H9 (cell line): ENCODE data around the gene GET4. TPM values are rescaled to one million over a fixed set of nuclear protein-coding genes. Genes with fewer than 3 reads are reported as not detected.

Experiments
- DNase-seq: peaks from one replicate; pipeline ENCODE4 v3.0.0-alpha.2; 2017
- H2AFZ ChIP-seq: one replicate; pipeline ENCODE4 v1.6.1; 2013; ENCODE audit warnings: mild to moderate bottlenecking, low read length, control low read depth, moderate library complexity
- H2AK5ac ChIP-seq: 2 replicates; pipeline ENCODE4 v1.6.1; 2013; ENCODE audit warnings: low read length, control low read depth, mixed read lengths; ENCODE audit not compliant: insufficient read length
- H2BK120ac ChIP-seq: one replicate; pipeline ENCODE4 v1.6.1; 2013; ENCODE audit warnings: low read depth, mild to moderate bottlenecking, low read length, control low read depth, inconsistent platforms; ENCODE audit not compliant: poor library complexity, severe bottlenecking
- H2BK12ac ChIP-seq: 2 replicates; pipeline ENCODE4 v1.6.1; 2013; ENCODE audit warnings: low read length, control low read depth, mixed read lengths, low read depth; ENCODE audit not compliant: insufficient read length
- H2BK15ac ChIP-seq: 2 replicates; pipeline ENCODE4 v1.6.1; 2013; ENCODE audit warnings: low read depth, low read length, control low read depth
- H2BK20ac ChIP-seq: one replicate; pipeline ENCODE4 v1.6.1; 2013; ENCODE audit warnings: low read depth, mild to moderate bottlenecking, low read length, control low read depth, inconsistent platforms; ENCODE audit not compliant: poor library complexity, severe bottlenecking
- H2BK5ac ChIP-seq: 2 replicates; pipeline ENCODE4 v1.6.1; 2013; ENCODE audit warnings: low read length, control low read depth, mixed read lengths; ENCODE audit not compliant: insufficient read length
- H3K14ac ChIP-seq: 2 replicates; pipeline ENCODE4 v1.6.1; 2013; ENCODE audit warnings: low read length, control low read depth; ENCODE audit not compliant: insufficient read depth
- H3K18ac ChIP-seq: 2 replicates; pipeline ENCODE4 v1.6.1; 2013; ENCODE audit warnings: low read depth, mild to moderate bottlenecking, mixed read lengths, low read length, control low read depth; ENCODE audit not compliant: insufficient read length
- H3K23ac ChIP-seq: 2 replicates; pipeline ENCODE4 v1.6.1; 2013; ENCODE audit warnings: low read length, control low read depth, mixed read lengths, low read depth; ENCODE audit not compliant: insufficient read length
- H3K23me2 ChIP-seq: 2 replicates; pipeline ENCODE4 v1.6.1; 2013; ENCODE audit warnings: low read depth, mild to moderate bottlenecking, mixed read lengths, low read length, control low read depth; ENCODE audit not compliant: insufficient read length, poor library complexity, severe bottlenecking
- H3K27ac ChIP-seq: 2 replicates; pipeline ENCODE4 v1.5.1; 2013; ENCODE audit warnings: low read length, control low read depth, mixed read lengths, low read depth; ENCODE audit not compliant: insufficient read length
- H3K27me3 ChIP-seq: 2 replicates; pipeline ENCODE4 v1.6.1; 2013; ENCODE audit warnings: low read length, control low read depth, inconsistent platforms; ENCODE audit not compliant: insufficient read depth
- H3K4ac ChIP-seq: 2 replicates; pipeline ENCODE4 v1.6.1; 2013; ENCODE audit warnings: low read depth, mild to moderate bottlenecking, control low read depth, inconsistent platforms, low read length, moderate library complexity
- H3K4me1 ChIP-seq: 2 replicates; pipeline ENCODE4 v1.6.1; 2013; ENCODE audit warnings: low read length, control low read depth, inconsistent platforms; ENCODE audit not compliant: insufficient read depth
- H3K4me2 ChIP-seq: 2 replicates; pipeline ENCODE4 v1.6.1; 2013; ENCODE audit warnings: low read length, control low read depth, mixed read lengths; ENCODE audit not compliant: insufficient read length, insufficient read depth
- H3K56ac ChIP-seq: 2 replicates; pipeline ENCODE4 v1.6.1; 2013; ENCODE audit warnings: low read depth, mild to moderate bottlenecking, mixed read lengths, low read length, control low read depth; ENCODE audit not compliant: insufficient read length
- H3K79me1 ChIP-seq: 2 replicates; pipeline ENCODE4 v1.6.1; 2013; ENCODE audit warnings: low read depth, mild to moderate bottlenecking, moderate library complexity, low read length, control low read depth, inconsistent platforms; ENCODE audit not compliant: insufficient read depth, poor library complexity, severe bottlenecking
- H3K79me2 ChIP-seq: 2 replicates; pipeline ENCODE4 v1.6.1; 2013; ENCODE audit warnings: low read length, control low read depth, inconsistent platforms; ENCODE audit not compliant: insufficient read depth
- H3K9ac ChIP-seq: 2 replicates; pipeline ENCODE4 v1.6.1; 2013; ENCODE audit warnings: low read length, control low read depth, mixed read lengths; ENCODE audit not compliant: insufficient read length; ENCODE audit errors: extremely low read depth
- H3K9me3 ChIP-seq: one replicate; pipeline ENCODE4 v1.6.1; 2013; ENCODE audit warnings: low read depth, low read length, inconsistent platforms; ENCODE audit not compliant: control insufficient read depth
- H3T11ph ChIP-seq: one replicate; pipeline ENCODE4 v1.6.1; 2013; ENCODE audit warnings: mild to moderate bottlenecking, low read length, control low read depth, inconsistent platforms
- H4K20me1 ChIP-seq: one replicate; pipeline ENCODE4 v1.6.1; 2013; ENCODE audit not compliant: control insufficient read depth, insufficient read length, insufficient read depth
- H4K5ac ChIP-seq: 2 replicates; pipeline ENCODE4 v1.6.1; 2013; ENCODE audit warnings: low read depth, mild to moderate bottlenecking, mixed read lengths, low read length, control low read depth; ENCODE audit not compliant: insufficient read length
- H4K8ac ChIP-seq: replicated peaks from 2 replicates; pipeline ENCODE4 v1.6.1; 2013; ENCODE audit warnings: low read length, control low read depth, mixed read lengths, low read depth; ENCODE audit not compliant: insufficient read length
- H4K91ac ChIP-seq: 2 replicates; pipeline ENCODE4 v1.6.1; 2013; ENCODE audit warnings: low read depth, mild to moderate bottlenecking, moderate library complexity, mixed read lengths, low read length, control low read depth; ENCODE audit not compliant: insufficient read length
- H3K27ac Mint-ChIP-seq, 3 experiments: 2 replicates in 2 of 3; 3 replicates in 1 of 3; pipeline ENCODE4 v1.8.0; 2020 to 2021; ENCODE audit warnings: mixed read lengths in 3 of 3, mild to moderate bottlenecking in 1 of 3, moderate library complexity in 1 of 3
- H3K27me3 Mint-ChIP-seq: 2 replicates; pipeline ENCODE4 v1.8.0; 2021; ENCODE audit warnings: low read depth, mild to moderate bottlenecking, moderate library complexity, mixed read lengths
- H3K36me3 Mint-ChIP-seq, 3 experiments: 2 replicates in 2 of 3; 3 replicates in 1 of 3; pipeline ENCODE4 v1.8.0; 2020 to 2021; ENCODE audit warnings: low read depth in 3 of 3, mixed read lengths in 3 of 3; ENCODE audit not compliant: insufficient read depth in 1 of 3
- H3K4me1 Mint-ChIP-seq, 2 experiments: 2 replicates each; pipeline ENCODE4 v1.8.0; 2020; ENCODE audit warnings: mixed read lengths in 2 of 2
- H3K4me3 Mint-ChIP-seq, 2 experiments: 2 replicates in 1 of 2; 3 replicates in 1 of 2; pipeline ENCODE4 v1.8.0; 2020 to 2021; ENCODE audit warnings: mild to moderate bottlenecking in 2 of 2, mixed read lengths in 2 of 2, moderate library complexity in 1 of 2
- H3K9me3 Mint-ChIP-seq, 2 experiments: 2 replicates in 1 of 2; 3 replicates in 1 of 2; pipeline ENCODE4 v1.8.0; 2020; ENCODE audit warnings: mild to moderate bottlenecking in 2 of 2, mixed read lengths in 2 of 2, moderate library complexity in 1 of 2
- WGBS: extraction: QIAGEN DNeasy Blood & Tissue Kit; methylation state at CpG from one replicate; pipeline ENCODE4 v1.1.7; 2013; ENCODE audit warnings: missing lambda C conversion rate, low lambda C conversion rate, mixed read lengths; ENCODE audit not compliant: insufficient read length; ENCODE audit errors: extremely low coverage; 5-methylcytosine and 5-hydroxymethylcytosine counted together
- total RNA-seq: library from RNA; stranded (reverse); gene quantifications from 2 replicates; pipeline ENCODE4 v1.2.1, GENCODE V29; 2021
- TF ChIP-seq, protein P1 (sequence below): fragments of 200-600 bp; sonication (generic); conservative IDR thresholded peaks from 3 replicates; pipeline ENCODE4 v1.8.0; 2021; ENCODE audit warnings: antibody characterized with exemption, mild to moderate bottlenecking

GET4 gene
- total RNA-seq, 1 experiment from 2014 or later = 70.2 TPM

DNA sequence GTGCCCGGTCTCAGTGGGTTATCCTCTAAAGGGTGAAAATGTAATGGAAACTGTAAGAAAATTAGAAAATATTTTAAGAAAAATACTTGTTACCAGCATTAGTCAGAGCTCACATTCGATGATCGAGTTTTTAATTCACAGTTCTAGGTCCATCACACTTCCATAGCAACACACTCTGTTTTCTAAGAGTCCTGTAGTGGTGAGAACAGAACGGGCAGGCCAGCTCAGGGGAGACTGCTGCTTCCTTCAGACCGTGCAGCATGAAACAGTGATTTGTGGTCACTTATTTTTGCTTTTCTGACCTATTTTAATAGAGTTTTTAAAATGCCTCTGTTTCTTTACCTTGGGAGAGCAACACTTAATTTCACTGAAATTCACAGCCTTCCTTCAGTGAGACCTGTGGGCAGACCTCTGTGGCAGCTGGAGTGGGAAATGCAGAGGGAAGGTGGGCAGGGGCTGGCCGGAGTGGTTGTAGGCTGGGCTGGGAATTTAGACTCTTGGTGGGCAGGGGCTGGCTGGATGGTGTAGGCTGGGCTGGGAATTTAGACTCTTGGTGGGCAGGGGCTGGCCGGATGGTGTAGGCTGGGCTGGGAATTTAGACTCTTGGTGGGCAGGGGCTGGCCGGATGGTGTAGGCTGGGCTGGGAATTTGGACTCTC lies 42.6 kb upstream of the GET4 start:
- no peaks in the 10 kb centered on the region for H3K27me3 Mint-ChIP-seq
- H3K4me1 Mint-ChIP-seq = peaks cover 40% of the 10 kb centered on the region in 2 experiments
- H3K36me3 Mint-ChIP-seq = peaks cover 16 to 44% (median 31%) of the 10 kb centered on the region in 3 experiments
- DNase-seq = no peak
- no peak overlapping the region for H4K91ac ChIP-seq
- H3K79me2 ChIP-seq = peaks cover 56% of the 10 kb centered on the region; the same call in 1 of the 2 replicates
- H3K23me2 ChIP-seq = peaks cover 3% of the 10 kb centered on the region
- no peaks in the 10 kb centered on the region for H4K20me1 ChIP-seq
- H3K4ac ChIP-seq = no peak overlapping the region
- no peak overlapping the region for H2BK12ac ChIP-seq
- no peak overlapping the region for H3K23ac ChIP-seq
- H4K5ac ChIP-seq = no peak overlapping the region
- H3K27ac ChIP-seq = no peak overlapping the region
- H3K4me3 Mint-ChIP-seq = no peak overlapping the region
- H2BK20ac ChIP-seq = no peak overlapping the region
- no peak overlapping the region for H2BK5ac ChIP-seq
- H3K4me1 ChIP-seq = peaks cover 12% of the 10 kb centered on the region
- no peaks in the 10 kb centered on the region for H3K27me3 ChIP-seq
- TF ChIP-seq, protein P1, sequence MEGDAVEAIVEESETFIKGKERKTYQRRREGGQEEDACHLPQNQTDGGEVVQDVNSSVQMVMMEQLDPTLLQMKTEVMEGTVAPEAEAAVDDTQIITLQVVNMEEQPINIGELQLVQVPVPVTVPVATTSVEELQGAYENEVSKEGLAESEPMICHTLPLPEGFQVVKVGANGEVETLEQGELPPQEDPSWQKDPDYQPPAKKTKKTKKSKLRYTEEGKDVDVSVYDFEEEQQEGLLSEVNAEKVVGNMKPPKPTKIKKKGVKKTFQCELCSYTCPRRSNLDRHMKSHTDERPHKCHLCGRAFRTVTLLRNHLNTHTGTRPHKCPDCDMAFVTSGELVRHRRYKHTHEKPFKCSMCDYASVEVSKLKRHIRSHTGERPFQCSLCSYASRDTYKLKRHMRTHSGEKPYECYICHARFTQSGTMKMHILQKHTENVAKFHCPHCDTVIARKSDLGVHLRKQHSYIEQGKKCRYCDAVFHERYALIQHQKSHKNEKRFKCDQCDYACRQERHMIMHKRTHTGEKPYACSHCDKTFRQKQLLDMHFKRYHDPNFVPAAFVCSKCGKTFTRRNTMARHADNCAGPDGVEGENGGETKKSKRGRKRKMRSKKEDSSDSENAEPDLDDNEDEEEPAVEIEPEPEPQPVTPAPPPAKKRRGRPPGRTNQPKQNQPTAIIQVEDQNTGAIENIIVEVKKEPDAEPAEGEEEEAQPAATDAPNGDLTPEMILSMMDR = no peak
- peaks cover 10% of the 10 kb centered on the region for H3K79me1 ChIP-seq
- H2AK5ac ChIP-seq = no peak overlapping the region
- H2BK120ac ChIP-seq = no peak overlapping the region
- H3T11ph ChIP-seq = no peak overlapping the region
- H3K9me3 Mint-ChIP-seq = no peaks in the 10 kb centered on the region
- H3K18ac ChIP-seq = no peak overlapping the region
- H3K4me2 ChIP-seq = no peak overlapping the region
- H2BK15ac ChIP-seq = no peak overlapping the region
- H3K9me3 ChIP-seq = no peaks in the 10 kb centered on the region
- WGBS = no CpG with 5 or more reads among the region's 8 CpGs
- H3K27ac Mint-ChIP-seq = peak overlapping the region in 2 of 3 experiments; percentile 45 to 63; a peak in 1 of 7 replicates
- no peak overlapping the region for H4K8ac ChIP-seq
- H3K14ac ChIP-seq = no peak overlapping the region
- no peak overlapping the region for H3K9ac ChIP-seq
- H2AFZ ChIP-seq = no peak overlapping the region
- no peak overlapping the region for H3K56ac ChIP-seq
